ENCODE measurements around the gene FILIP1. TPM values are rescaled to one million over a fixed set of nuclear protein-coding genes. Genes with fewer than 3 reads are reported as not detected.

FILIP1 gene
- total RNA-seq, 4 donors from 2014 or later: 2.2 to 9.3 (median 5.1) TPM

GRCh38 chr6:75296811-75297779 lies 196.5 kb downstream of the FILIP1 start:
- Histone ChIP-seq H3K27me3 (no peaks in the 10 kb centered on the region), H3K36me3 (no peaks in the 10 kb centered on the region), H3K4me3 (replicated peaks in 1 of 3) (no peak overlapping the region), H3K4me1 (no peaks in the 10 kb centered on the region), H3K9me3 (no peaks in the 10 kb centered on the region), H3K27ac (no peak overlapping the region)
- TF ChIP-seq, protein P1, sequence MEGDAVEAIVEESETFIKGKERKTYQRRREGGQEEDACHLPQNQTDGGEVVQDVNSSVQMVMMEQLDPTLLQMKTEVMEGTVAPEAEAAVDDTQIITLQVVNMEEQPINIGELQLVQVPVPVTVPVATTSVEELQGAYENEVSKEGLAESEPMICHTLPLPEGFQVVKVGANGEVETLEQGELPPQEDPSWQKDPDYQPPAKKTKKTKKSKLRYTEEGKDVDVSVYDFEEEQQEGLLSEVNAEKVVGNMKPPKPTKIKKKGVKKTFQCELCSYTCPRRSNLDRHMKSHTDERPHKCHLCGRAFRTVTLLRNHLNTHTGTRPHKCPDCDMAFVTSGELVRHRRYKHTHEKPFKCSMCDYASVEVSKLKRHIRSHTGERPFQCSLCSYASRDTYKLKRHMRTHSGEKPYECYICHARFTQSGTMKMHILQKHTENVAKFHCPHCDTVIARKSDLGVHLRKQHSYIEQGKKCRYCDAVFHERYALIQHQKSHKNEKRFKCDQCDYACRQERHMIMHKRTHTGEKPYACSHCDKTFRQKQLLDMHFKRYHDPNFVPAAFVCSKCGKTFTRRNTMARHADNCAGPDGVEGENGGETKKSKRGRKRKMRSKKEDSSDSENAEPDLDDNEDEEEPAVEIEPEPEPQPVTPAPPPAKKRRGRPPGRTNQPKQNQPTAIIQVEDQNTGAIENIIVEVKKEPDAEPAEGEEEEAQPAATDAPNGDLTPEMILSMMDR (IDR thresholded peaks at IDR 0.05): peak; percentile 43 to 71 (median 64)
- no peak for TF ChIP-seq POLR2A (IDR thresholded peaks at IDR 0.05)
- 6% methylated on average over 3 of the region's 3 CpGs for WGBS, 2 donors
- no peak for DNase-seq
- intact Hi-C loops (cut with DNase I): loop anchor here (5.0 kb wide), 1 partner anchor 230 kb away; no protein-coding TSS in a partner anchor

- intact Hi-C loops (cut with DNase I): no loop called here
- Histone ChIP-seq H3K9me3 (no peaks in the 10 kb centered on the region), H3K27ac (no peak overlapping the region), H3K27me3 (no peaks in the 10 kb centered on the region), H3K4me1 (no peaks in the 10 kb centered on the region), H3K36me3 (no peaks in the 10 kb centered on the region), H3K4me3 (replicated peaks in 1 of 3) (no peak overlapping the region)
- DNase-seq: no peak
- TF ChIP-seq POLR2A (IDR thresholded peaks at IDR 0.05): no peak
- TF ChIP-seq, protein P1 (IDR thresholded peaks at IDR 0.05): no peak
- WGBS, 2 donors: 91 to 95% methylated on average over 2 of the region's 2 CpGs
These were observed 201.0 kb downstream of the FILIP1 start for GRCh38 chr6:75292555-75292954.

DNA sequence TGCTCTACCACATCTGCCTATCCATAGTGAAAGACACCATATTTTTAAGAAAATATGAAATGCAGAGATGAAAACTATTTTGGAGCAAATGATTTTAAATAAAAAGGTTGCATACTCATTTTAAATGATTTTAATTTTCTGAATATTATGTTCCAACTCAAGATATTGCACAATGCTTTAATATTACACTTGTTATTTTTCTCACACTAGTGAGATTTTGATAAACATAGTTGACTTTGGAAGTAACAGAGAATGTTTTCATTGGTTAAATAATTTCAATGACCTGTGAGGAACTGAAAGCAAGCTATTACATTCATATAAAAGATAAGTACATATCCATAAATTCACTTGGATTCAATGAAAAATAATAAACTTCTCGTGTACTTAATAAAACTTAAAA lies 201.9 kb downstream of the FILIP1 start:
- H3K27me3 ChIP-seq: no peaks in the 10 kb centered on the region
- intact Hi-C loops (cut with DNase I): no loop called here
- TF ChIP-seq, protein P1 (IDR thresholded peaks at IDR 0.05): no peak
- no peak for TF ChIP-seq POLR2A (IDR thresholded peaks at IDR 0.05)
- no peaks in the 10 kb centered on the region for H3K4me1 ChIP-seq
- no peak for DNase-seq
- H3K27ac ChIP-seq: no peak overlapping the region
- no peaks in the 10 kb centered on the region for H3K36me3 ChIP-seq
- no peak overlapping the region for H3K4me3 ChIP-seq (replicated peaks in 1 of 3)
- WGBS, 2 donors: 84 to 92% methylated on average over 1 of the region's 1 CpG
- no peaks in the 10 kb centered on the region for H3K9me3 ChIP-seq

GRCh38 chr6:75291331-75291730 lies 202.3 kb downstream of the FILIP1 start:
- Histone ChIP-seq H3K9me3 (no peaks in the 10 kb centered on the region), H3K4me3 (replicated peaks in 1 of 3) (no peak overlapping the region), H3K27me3 (no peaks in the 10 kb centered on the region), H3K4me1 (peaks cover 0 to 3% of the 10 kb centered on the region in 2 donors), H3K27ac (no peak overlapping the region), H3K36me3 (no peaks in the 10 kb centered on the region)
- intact Hi-C loops (cut with DNase I): no loop called here
- DNase-seq: no peak
- 85% methylated on average over 2 of the region's 2 CpGs for WGBS, 2 donors
- TF ChIP-seq, protein P1 (IDR thresholded peaks at IDR 0.05): no peak
- TF ChIP-seq POLR2A (IDR thresholded peaks at IDR 0.05): no peak
